Measurements from ENCODE around the gene HTR3B. TPM values are rescaled to one million over a fixed set of nuclear protein-coding genes. Genes with fewer than 3 reads are reported as not detected.

Gene HTR3B
- total RNA-seq, 1 donor from 2014 or later = not detected

DNA sequence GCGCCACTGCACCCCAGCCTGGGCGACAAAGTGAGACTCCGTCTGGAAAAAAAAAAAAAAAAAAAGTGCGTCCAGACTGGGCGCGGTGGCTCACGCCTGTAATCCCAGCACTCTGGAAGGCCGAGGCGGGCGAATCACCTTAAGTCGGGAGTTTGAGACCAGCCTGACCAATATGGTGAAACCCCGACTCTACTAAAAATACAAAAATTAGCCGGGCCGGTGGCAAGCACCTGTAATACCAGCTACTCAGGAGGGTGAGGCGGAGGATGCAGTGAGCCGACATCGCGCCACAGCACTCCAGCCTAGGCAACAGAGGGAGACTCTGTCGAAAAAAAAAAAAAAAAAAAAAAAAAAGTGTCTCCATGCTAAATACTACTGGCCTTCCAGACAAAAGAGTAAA is 30.5 kb upstream of the HTR3B start:
- H3K9me3 Mint-ChIP-seq (ENCODE audit: low read depth) = no peaks in the 10 kb centered on the region
- H3K4me1 Mint-ChIP-seq (ENCODE audit: low read depth) = peaks cover 49% of the 10 kb centered on the region
- peak overlapping the region; percentile 74 for H3K4me3 Mint-ChIP-seq (ENCODE audit: unreplicated experiment)
- H3K36me3 Mint-ChIP-seq (ENCODE audit: low read depth) = no peaks in the 10 kb centered on the region
- peak overlapping the region; percentile 92 for H3K27ac Mint-ChIP-seq (ENCODE audit: unreplicated experiment)
- H3K27me3 Mint-ChIP-seq (ENCODE audit: low read depth) = no peaks in the 10 kb centered on the region
- TF ChIP-seq CTCF (IDR thresholded peaks at IDR 0.05) = no peak
- no peak for DNase-seq (ENCODE audit: low spot score)

- no peak for DNase-seq (ENCODE audit: low spot score)
- Mint-ChIP-seq H3K4me3 (ENCODE audit: unreplicated experiment) (peak overlapping the region; percentile 74), H3K36me3 (ENCODE audit: low read depth) (no peaks in the 10 kb centered on the region), H3K9me3 (ENCODE audit: low read depth) (no peaks in the 10 kb centered on the region), H3K27me3 (ENCODE audit: low read depth) (no peaks in the 10 kb centered on the region), H3K27ac (ENCODE audit: unreplicated experiment) (peak overlapping the region; percentile 92), H3K4me1 (ENCODE audit: low read depth) (peaks cover 49% of the 10 kb centered on the region)
- TF ChIP-seq CTCF (IDR thresholded peaks at IDR 0.05) = peak; percentile 35
Measured at GRCh38 chr11:113874581-113875233, 29.9 kb upstream of the HTR3B start.

GRCh38 chr11:113875234-113876073 is 29.1 kb upstream of the HTR3B start, which contains the start of gene USP28:
USP28 (minus strand) TSS chr11:113875572; CDS start chr11:113875501, 71 bp downstream.
- peak; percentile 99 for DNase-seq (ENCODE audit: low spot score)
- TF ChIP-seq CTCF (IDR thresholded peaks at IDR 0.05) = peak; percentile 4
- Mint-ChIP-seq H3K27me3 (ENCODE audit: low read depth) (no peaks in the 10 kb centered on the region), H3K27ac (ENCODE audit: unreplicated experiment) (peak within 1 kb of the TSS; percentile 100), H3K4me1 (ENCODE audit: low read depth) (peaks cover 49% of the 10 kb centered on the region), H3K36me3 (ENCODE audit: low read depth) (no peaks in the 10 kb centered on the region), H3K4me3 (ENCODE audit: unreplicated experiment) (peak within 1 kb of the TSS; percentile 77), H3K9me3 (ENCODE audit: low read depth) (no peaks in the 10 kb centered on the region)

- Mint-ChIP-seq H3K36me3 (ENCODE audit: low read depth) (no peaks in the 10 kb centered on the region), H3K4me3 (ENCODE audit: unreplicated experiment) (peak overlapping the region; percentile 77), H3K9me3 (ENCODE audit: low read depth) (no peaks in the 10 kb centered on the region), H3K27me3 (ENCODE audit: low read depth) (no peaks in the 10 kb centered on the region), H3K27ac (ENCODE audit: unreplicated experiment) (peak overlapping the region; percentile 100), H3K4me1 (ENCODE audit: low read depth) (peaks cover 47% of the 10 kb centered on the region)
- DNase-seq (ENCODE audit: low spot score) = no peak
- no peak for TF ChIP-seq CTCF (IDR thresholded peaks at IDR 0.05)
Measured at GRCh38 chr11:113876074-113876797, 28.4 kb upstream of the HTR3B start.
